Stromal cell of bone marrow (primary cell): ENCODE data around the gene DNLZ.
"Not testable (repeated sequence)": the region's sequence is repeated elsewhere in the genome, so short reads cannot be mapped to it uniquely, and the experiment has no call there.

ENCODE experiments used
- DNase-seq: peaks from one replicate; pipeline ENCODE4 v3.0.0-alpha.2; 2012; ENCODE audit warnings: low read depth

Gene DNLZ

GRCh38 chr9:136331030-136331429 is 32.5 kb downstream of the DNLZ start:
- DNase-seq: no peak

- no peak for DNase-seq
Observed at GRCh38 chr9:136330406-136330990, 33.0 kb downstream of the DNLZ start.

- DNase-seq: no peak
Observed at GRCh38 chr9:136329636-136330405, 33.7 kb downstream of the DNLZ start.

GRCh38 chr9:136329211-136329627 is 34.3 kb downstream of the DNLZ start:
- no peak for DNase-seq

GRCh38 chr9:136328622-136329041 is 34.9 kb downstream of the DNLZ start:
- no peak for DNase-seq

GRCh38 chr9:136328011-136328621 is 35.4 kb downstream of the DNLZ start:
- no peak for DNase-seq

GRCh38 chr9:136327304-136327974 is 36.1 kb downstream of the DNLZ start, which contains the start of gene GPSM1:
TSS of gene GPSM1 (plus strand) at chr9:136327539. CDS start at chr9:136327696, 157 bp downstream.
- DNase-seq: peak; percentile 29

- DNase-seq: no peak
Observed at GRCh38 chr9:136326761-136327303, 36.7 kb downstream of the DNLZ start.

GRCh38 chr9:136326061-136326760 is 37.3 kb downstream of the DNLZ start:
- DNase-seq: peak; percentile 53

GRCh38 chr9:136325358-136325757 is 38.2 kb downstream of the DNLZ start:
- no peak for DNase-seq

- no peak for DNase-seq
Observed at GRCh38 chr9:136324501-136325300, 38.8 kb downstream of the DNLZ start.

GRCh38 chr9:136323371-136323789 is 40.2 kb downstream of the DNLZ start:
- DNase-seq: no peak

GRCh38 chr9:136322756-136323330 is 40.7 kb downstream of the DNLZ start:
- no peak for DNase-seq

GRCh38 chr9:136321561-136321960 is 42.0 kb downstream of the DNLZ start:
- DNase-seq: no peak

GRCh38 chr9:136320972-136321371 is 42.6 kb downstream of the DNLZ start:
- DNase-seq: not testable (repeated sequence)

- not testable (repeated sequence) for DNase-seq
Observed at GRCh38 chr9:136319955-136320354, 43.6 kb downstream of the DNLZ start.

GRCh38 chr9:136319244-136319643 is 44.3 kb downstream of the DNLZ start:
- DNase-seq: not testable (repeated sequence)

GRCh38 chr9:136318776-136319241 is 44.7 kb downstream of the DNLZ start:
- no peak for DNase-seq

- DNase-seq: no peak
Observed at GRCh38 chr9:136318111-136318775, 45.3 kb downstream of the DNLZ start.

- DNase-seq: no peak
Observed at GRCh38 chr9:136317695-136318094, 45.8 kb downstream of the DNLZ start.
